ENCODE results near the gene RSAD1.

RSAD1 gene

GRCh38 chr17:50519141-50519834 is 40.6 kb downstream of the RSAD1 start:
- DNase-seq (ENCODE audit: low spot score), result no peak

- DNase-seq (ENCODE audit: low spot score), result no peak
Measured at GRCh38 chr17:50520483-50520882, 41.8 kb downstream of the RSAD1 start.

- no peak for DNase-seq (ENCODE audit: low spot score)
Measured at GRCh38 chr17:50521514-50521913, 42.9 kb downstream of the RSAD1 start.

- DNase-seq (ENCODE audit: low spot score), result no peak
Measured at GRCh38 chr17:50522766-50523165, 44.1 kb downstream of the RSAD1 start.

GRCh38 chr17:50523208-50523607 is 44.5 kb downstream of the RSAD1 start:
- no peak for DNase-seq (ENCODE audit: low spot score)

GRCh38 chr17:50524838-50525237 is 46.2 kb downstream of the RSAD1 start:
- no peak for DNase-seq (ENCODE audit: low spot score)

GRCh38 chr17:50527155-50527762 is 48.6 kb downstream of the RSAD1 start:
- no peak for DNase-seq (ENCODE audit: low spot score)

- no peak for DNase-seq (ENCODE audit: low spot score)
Measured at GRCh38 chr17:50527949-50528474, 49.4 kb downstream of the RSAD1 start.

- no peak for DNase-seq (ENCODE audit: low spot score)
Measured at GRCh38 chr17:50529849-50530248, 51.2 kb downstream of the RSAD1 start.

- no peak for DNase-seq (ENCODE audit: low spot score)
Measured at GRCh38 chr17:50531428-50532025, 52.9 kb downstream of the RSAD1 start.

- DNase-seq (ENCODE audit: low spot score), result no peak
Measured at GRCh38 chr17:50532452-50533024, 53.9 kb downstream of the RSAD1 start, which contains the start of gene EPN3. TSS of gene EPN3 (plus strand) at chr17:50532735. CDS start at chr17:50536557, 3,822 bp downstream.

GRCh38 chr17:50533185-50533584 is 54.5 kb downstream of the RSAD1 start:
- no peak for DNase-seq (ENCODE audit: low spot score)

- DNase-seq (ENCODE audit: low spot score), result no peak
Measured at GRCh38 chr17:50533720-50534148, 55.1 kb downstream of the RSAD1 start.

- no peak for DNase-seq (ENCODE audit: low spot score)
Measured at GRCh38 chr17:50534222-50534978, 55.7 kb downstream of the RSAD1 start.

- DNase-seq (ENCODE audit: low spot score), result no peak
Measured at GRCh38 chr17:50534979-50535326, 56.3 kb downstream of the RSAD1 start.

- DNase-seq (ENCODE audit: low spot score), result no peak
Measured at GRCh38 chr17:50535407-50535806, 56.7 kb downstream of the RSAD1 start.

Data from CD4-positive, alpha-beta T cell treated with Interleukin-15 for 4 hours (primary cell).